ENCODE measurements around the gene RAD9A.

Gene RAD9A

DNA sequence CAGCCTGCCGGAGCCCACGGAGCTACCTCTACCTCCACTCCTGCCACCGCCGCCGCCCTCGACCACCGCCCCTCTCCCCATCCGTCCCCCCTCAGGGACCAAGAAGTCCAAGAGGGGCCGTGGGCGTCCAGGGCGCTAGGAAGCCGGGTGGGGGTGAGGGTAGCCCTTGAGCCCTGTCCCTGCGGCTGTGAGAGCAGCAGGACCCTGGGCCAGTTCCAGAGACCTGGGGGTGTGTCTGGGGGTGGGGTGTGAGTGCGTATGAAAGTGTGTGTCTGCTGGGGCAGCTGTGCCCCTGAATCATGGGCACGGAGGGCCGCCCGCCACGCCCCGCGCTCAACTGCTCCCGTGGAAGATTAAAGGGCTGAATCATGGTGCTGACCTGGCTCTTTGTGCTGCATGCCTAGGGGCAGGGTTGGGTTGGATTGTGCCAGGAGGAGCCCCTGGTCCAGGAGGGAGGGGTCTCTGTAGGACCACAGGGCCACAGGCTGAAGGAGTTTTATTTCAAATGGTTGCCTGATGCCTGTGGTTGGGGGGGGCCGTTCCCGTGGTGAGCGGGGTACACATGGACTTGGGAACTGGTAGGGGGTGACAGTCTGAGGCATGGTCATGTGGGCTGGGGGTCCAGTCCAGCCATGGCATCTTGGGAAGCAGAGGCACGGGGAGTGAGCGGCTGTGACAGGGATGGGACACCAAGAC is 43.4 kb downstream of the RAD9A start:
- H3K4me3 ChIP-seq (ENCODE audit: low read depth, low read length) = no peak overlapping the region
- TF ChIP-seq, protein P1, sequence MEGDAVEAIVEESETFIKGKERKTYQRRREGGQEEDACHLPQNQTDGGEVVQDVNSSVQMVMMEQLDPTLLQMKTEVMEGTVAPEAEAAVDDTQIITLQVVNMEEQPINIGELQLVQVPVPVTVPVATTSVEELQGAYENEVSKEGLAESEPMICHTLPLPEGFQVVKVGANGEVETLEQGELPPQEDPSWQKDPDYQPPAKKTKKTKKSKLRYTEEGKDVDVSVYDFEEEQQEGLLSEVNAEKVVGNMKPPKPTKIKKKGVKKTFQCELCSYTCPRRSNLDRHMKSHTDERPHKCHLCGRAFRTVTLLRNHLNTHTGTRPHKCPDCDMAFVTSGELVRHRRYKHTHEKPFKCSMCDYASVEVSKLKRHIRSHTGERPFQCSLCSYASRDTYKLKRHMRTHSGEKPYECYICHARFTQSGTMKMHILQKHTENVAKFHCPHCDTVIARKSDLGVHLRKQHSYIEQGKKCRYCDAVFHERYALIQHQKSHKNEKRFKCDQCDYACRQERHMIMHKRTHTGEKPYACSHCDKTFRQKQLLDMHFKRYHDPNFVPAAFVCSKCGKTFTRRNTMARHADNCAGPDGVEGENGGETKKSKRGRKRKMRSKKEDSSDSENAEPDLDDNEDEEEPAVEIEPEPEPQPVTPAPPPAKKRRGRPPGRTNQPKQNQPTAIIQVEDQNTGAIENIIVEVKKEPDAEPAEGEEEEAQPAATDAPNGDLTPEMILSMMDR (IDR thresholded peaks at IDR 0.05; ENCODE audit: low read depth, low read length) = no peak

DNA sequence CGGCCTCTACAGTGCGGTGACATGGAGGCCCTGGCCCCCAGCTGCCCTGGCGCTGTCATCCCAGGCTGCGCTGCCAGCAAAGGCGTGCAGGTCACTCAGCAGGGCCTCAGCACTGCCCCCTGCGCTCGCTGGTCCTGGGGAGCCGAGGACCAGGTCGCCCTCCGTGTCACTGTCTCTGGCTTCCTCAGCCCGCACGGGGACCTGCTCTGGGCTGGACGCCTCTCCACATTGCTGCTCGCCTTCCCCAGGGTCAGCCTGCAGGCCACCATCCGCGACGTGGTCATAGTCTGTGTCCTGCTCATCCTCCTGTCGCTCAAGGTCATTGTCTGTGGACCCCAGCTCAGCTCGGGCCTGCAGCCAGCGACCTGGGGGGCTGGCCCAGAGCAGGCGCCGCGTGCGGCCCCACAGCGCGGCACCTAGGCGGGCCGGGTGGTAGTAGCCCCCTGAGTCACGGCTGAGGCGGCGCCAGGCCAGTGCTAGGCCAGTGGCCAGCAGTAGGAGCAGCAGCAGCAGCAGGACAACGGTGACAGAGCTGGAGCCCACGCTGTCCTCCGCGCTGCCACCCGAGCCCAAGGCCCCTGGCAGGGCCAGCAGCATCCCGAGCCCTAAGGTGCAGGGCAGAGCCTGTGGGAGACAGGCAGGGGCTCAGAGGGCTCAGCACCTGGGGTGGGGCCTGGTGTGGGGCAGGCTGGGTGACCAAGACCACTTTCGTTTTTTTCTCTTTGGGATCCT is 44.1 kb downstream of the RAD9A start:
- TF ChIP-seq, protein P1 (IDR thresholded peaks at IDR 0.05; ENCODE audit: low read depth, low read length) = no peak
- no peak overlapping the region for H3K4me3 ChIP-seq (ENCODE audit: low read depth, low read length)

DNA sequence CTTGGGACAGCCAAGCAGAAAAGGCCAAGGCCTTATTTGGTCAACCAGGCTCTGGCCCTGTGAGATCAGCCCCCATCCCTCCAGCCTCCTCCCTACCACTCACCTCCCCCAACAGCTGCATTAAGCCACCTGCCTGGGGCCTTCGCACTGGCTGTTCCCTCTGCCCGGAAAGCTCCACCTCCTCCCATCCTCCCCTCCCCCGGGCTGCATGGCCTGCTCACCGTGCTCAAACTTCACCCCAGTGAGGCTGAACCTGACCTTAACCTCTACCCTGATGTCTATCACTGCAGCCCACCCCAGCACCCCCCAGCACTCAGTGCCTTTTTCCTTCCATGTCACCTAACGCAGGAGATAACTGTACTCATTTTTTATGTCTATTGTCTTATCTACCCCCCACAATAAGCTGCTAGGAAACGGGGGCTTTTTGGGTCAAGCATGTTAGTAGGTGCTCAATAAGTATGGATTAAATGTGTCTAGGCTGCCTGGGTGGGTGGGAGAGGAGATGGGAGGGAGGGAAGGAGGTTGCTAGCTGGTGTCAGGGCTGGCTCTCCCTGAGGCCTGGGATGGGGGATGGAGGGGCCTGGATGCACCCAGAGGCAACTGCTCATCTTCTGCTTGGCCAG is 44.8 kb downstream of the RAD9A start:
- H3K4me3 ChIP-seq (ENCODE audit: low read depth, low read length) = no peak overlapping the region
- TF ChIP-seq, protein P1 (IDR thresholded peaks at IDR 0.05; ENCODE audit: low read depth, low read length) = no peak

DNA sequence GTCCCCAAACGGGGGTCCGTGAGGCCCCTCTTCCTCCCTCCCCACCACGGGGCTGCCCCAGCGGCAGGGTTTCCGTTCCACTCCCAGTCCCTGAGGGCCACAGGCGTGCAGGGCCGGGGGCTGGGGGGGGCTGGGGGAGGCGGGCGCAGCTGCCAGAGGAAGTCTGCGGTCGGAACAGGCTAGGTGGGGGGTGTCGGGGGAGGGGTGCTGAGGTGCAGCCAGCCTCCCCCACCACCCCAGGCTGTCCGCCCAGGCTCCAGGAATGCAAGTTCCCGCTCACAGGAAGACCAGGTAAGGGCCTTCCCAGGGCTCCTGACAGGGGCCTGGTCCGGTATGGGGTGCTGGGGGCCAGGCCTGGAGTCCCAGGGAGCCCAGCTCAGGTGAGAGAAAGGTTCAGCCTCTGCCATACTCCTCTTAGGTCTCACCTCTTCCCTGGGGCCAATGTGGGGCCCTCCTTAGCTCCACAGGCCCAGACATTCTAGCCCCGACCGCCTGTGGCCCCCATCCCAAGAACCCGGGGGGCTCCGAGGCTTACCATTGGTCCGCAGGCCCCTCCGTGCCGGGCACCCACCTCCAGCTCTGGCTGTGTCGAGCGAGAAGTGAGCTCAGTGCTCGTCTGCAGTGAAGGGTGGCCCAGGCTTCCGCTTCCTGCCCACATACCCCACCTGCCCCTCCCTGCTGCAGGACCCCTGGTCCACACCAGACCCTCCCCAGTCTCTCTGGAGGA is 45.5 kb downstream of the RAD9A start, which contains the start of gene PTPRCAP:
Gene PTPRCAP, minus strand, starts transcription at position 601 of the 727 bp plus-strand sequence. Its CDS starts 63 bp downstream, at position 538.
- TF ChIP-seq, protein P1 (IDR thresholded peaks at IDR 0.05; ENCODE audit: low read depth, low read length) = no peak
- no peak within 1 kb of the TSS for H3K4me3 ChIP-seq (ENCODE audit: low read depth, low read length)

DNA sequence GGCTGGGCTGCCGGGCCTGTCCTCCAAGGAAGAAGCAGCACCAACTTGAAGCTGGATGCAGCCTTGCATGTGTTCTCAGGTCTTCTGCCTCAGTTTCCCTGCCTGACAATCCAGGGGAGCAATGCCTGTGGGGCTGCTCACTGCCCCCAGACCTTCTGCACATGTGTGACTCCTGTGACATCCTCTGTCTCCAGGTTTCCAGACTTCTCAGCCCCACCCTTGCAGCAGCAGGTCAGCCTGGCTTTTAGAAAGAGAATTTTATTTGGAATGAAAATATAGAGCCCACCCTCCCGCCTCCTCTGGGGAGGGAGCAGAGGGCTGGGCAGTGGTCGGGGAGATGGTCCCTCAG is 46.0 kb downstream of the RAD9A start:
- H3K4me3 ChIP-seq (ENCODE audit: low read depth, low read length) = no peak overlapping the region
- TF ChIP-seq, protein P1 (IDR thresholded peaks at IDR 0.05; ENCODE audit: low read depth, low read length) = no peak

DNA sequence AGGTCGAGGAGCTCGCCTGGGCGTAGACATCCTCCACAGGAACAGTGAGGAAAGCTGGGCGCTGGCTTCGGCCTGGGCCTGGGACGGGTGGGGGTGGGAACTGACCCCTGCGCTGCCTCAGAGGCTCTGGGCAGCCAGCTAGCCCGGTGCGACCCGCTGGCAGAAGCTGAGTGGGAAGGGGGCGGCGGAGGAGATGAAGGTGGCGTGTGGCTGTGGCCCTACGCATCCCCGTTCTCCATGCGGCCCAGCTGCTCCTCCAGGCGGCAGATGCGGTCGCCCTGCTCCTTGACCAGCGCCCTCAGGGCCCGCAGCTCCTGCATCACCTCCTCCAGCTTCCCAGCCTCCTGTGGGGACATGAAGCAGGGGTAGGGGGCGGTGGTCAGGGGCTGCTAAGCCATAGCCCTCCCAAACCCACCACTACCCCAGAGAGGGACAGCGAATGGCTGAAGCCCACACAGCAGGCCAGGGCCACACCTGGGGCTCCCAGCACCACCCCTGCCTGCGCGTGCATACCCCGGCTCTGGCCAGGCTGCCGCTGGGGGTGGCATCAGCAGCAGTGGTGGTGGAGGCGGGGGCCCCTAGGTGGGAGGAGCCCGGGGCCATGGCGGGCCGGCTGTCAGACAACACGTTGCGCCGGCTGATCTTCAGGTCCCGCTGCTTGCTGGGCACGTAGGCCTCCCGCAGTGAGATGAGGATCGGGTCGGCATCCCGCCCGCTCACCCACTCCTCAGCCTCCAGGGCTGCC is 46.5 kb downstream of the RAD9A start:
- H3K4me3 ChIP-seq (ENCODE audit: low read depth, low read length) = no peak overlapping the region
- TF ChIP-seq, protein P1 (IDR thresholded peaks at IDR 0.05; ENCODE audit: low read depth, low read length) = no peak
